ENCODE results near the gene ENPEP.

ENPEP gene

DNA sequence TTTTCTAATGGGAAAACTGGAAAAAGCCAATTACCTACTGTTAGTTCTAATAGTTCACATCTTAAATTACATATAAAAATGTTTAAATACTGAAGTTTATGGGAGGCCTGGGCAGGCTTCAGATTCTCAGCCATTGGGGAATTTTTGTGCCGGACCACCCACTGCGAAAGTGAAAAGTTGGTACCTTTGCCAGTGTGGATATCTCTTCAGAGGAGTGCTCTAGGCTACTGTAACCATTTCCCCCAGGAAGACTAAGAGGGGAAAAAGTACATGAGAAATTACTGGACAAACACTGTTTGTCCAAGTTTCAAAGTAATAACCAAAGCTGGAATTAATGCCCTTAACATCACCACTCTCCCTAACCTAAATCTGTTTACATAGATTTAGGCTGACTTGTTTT, 126.1 kb downstream of the ENPEP start:
- DNase-seq: no peak

DNA sequence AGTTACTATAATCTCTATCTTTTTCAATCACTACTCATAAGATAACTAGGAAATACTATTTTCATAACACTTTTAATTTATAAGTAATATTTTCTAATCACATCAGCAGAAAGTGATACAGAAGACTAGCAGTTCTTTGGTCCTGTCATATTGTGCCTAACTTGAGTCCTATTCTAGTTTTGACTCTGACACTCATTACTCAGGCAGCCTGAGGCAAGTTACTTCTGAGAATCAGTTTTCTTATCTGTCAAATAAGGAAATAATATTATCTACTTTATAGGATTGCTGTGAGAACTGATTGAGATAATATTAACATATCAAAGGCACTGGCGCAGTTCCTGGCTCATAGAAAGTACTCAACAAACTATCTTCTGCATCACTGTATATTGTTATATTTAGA, 129.1 kb downstream of the ENPEP start:
- DNase-seq: no peak

DNA sequence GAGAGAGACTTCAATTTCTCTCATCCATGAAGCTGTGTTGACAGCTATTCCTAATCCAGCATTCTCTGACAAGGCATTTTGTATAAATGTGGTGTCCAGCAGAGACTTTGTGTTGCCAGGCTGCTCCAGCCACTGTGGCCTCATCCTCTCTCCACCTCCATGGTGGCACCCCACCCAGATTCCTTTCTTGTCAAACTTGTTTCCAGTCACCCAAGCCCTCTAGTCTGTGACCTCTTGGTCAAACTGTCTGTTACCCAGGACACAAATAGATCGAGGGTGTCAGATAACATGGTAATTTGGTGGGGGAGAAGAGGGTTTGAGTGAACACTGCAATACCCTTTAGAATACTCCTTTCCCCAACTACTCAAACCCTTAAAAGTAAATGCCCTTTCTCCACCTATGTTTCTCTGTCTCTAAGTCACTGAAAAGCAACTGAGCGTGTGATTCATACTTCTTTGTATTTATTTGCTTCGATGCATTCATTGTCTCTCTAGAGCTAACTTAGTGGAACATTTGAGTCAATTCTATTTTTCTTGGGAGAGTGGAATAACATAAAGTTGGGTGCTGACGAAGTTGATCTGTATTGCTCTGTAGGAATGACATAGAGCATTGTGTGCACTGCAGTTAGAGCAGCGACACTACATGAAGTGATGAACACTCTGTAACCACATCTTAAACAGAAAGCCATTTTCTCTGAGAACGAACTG, 133.2 kb downstream of the ENPEP start:
- no peak for DNase-seq

DNA sequence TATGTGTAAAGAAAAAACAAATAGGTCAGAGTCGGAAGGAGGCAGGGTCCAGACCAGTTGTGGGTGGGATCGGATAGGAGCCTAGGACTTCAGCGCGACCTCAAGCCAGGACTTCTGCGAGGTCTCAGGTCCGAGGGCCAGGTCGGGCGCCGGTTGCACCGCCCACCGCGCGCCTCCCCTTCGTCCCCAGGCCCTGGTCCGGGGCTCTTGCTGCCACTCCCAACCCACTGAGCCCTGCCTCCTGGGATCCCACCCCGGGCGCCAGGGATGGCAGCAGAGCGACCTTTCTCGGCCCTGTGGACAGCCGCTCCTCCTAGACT, 134.6 kb downstream of the ENPEP start:
- DNase-seq: no peak

DNA sequence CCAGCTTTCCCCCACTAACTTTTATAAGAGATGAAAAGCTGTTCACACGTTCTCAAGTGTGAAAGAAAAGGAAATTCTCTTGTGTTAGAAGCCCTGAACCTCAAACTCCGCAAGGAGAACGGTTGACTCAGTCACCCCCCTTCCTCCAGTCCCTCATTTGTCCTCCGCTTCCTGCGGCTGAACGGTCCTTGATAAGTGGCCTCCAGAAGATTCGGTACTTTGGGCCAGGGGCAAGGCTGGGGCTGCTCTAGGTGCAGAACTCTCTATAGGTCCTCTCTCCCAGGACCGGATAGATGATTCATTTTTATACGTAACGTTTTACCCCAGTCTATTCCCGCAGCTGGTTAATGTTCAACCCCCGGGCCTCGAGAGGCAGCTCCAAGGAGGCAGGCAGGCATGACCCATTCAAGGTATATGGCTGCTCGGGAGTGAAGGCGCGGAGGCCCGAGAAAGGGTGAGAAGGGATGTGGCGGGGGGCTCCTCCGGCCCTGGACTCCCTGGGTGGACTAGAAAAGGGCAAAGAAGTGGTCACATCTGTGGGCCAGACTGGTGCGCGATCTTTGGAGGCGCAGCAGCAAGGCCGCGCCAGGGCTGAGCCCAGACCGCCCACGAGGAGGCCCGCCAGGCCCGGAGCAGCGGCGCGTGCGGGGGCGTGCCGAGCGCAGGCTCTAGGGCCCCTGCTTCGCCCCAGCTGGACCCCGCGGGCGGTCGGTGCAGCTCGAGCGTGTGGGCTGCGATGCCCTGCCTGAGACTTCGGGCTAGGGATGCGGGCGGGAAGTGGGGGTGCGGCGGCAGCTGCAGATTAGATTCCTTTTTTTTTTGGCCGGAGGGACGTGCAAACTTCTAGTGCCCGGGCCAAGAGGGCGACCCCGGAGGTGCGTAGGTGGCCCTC, 135.2 kb downstream of the ENPEP start:
- DNase-seq: no peak

DNA sequence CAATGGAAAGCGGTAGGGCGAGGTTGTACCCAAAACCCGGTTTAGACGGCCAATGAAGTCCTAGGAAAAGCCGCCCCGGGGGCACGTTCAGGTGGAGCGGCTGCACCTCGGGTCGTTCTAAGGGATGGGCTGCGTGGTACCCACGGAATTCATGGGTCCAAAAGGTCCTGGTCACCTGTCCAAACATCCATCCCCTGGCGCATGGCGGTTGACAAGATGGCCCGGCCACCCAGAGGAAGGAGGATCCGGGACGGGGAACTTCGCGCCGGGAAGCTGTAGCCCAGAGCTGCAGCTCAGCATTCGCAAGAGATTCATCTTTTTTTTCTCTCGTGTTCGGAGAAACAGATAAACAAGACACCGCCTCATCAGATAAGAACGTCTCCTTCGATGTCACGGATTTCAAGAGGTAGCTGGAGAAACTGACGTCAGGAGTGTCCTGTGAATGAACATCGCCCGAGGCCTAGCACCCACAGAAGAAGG, 136.1 kb downstream of the ENPEP start:
- DNase-seq: no peak

DNA sequence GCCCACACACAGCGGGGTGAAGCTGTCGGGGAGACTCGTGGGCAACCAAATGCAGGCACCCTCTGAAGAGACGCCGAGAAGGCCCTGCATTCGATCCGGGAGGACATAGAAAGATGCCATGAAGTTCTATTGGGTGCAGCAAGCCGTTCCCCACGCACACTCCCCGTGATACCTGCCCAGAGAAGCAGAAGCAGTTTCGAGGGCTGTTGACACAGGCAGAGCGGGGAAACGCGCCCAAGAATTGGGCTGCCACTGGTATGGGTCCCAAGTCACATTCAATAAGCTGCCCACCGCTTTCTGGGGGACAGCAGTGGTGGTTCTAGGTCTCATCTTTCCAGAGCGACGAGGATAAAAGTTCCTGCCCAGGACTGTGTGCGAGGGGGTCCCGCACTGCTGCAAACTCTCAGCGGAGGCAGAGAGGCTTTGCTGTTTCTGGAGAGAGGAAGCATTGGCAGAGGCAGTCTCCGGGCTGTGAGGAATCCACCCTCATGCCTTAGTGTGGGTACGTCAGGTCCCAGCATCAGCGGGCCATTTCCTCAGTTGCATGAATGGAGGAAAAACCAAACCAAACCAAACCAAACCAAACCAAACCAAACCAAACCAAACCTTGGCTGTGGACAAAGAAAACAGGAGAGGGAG, 136.8 kb downstream of the ENPEP start:
- no peak for DNase-seq

DNA sequence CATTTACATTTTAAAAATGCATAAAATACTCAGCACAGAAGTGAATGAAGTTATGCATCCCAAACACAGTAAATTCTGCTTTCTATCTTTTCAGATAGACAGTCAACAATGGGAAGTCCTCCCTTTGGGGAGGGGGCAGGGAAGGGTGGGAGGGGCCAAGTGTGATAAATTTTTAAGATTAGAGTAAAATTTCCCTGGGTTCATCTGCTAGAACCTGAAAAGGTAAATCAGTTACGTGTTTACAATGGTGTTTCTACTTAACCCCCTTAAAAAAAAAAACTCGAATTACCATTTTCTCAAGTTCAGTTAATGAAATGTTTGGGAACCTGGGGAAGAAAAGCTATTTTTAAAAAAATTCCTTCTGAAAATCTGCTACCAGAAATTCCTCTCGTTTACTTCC, 137.8 kb downstream of the ENPEP start:
- DNase-seq: no peak

DNA sequence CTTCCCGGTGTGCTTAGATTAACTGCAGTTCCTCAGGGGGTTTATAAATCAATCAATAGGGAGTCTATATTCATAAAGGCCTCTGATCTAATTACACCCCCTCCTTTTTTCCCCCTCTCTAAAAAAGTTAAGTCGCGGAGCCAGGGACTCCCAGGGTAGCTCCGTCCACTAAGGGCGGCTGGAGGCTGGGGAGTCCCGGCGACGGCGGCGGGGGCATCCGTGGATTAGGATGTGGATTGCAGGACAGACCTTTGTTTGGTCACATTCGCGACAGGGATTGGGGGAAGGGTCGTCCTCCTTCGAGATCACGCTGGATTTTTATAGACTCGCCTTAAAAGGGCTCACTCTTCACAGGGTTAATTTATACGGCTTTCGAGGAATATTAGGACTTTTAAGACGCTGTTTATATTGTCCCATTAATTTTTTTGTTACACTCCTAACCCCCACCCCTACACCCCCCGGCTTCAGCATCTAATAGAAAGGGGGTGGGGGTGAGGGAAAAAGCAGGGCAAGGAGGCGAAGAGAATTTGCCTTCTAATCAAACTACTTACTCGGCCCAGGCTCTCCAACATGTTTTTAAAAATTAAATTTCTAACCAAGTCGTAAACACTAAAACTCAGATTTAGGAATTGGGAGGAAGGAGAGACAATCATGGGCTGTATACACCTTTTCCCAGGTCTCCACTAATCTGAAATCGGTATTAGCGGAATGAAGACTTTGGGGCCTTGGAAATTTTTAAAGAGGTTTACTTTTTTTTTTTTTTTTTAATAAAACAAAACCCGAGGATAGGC, 138.4 kb downstream of the ENPEP start:
- DNase-seq: no peak

Measured in amygdala (tissue), 56 donors.